WERI-Rb-1 (cell line): Measurements from ENCODE around the gene IFITM2.
"Not testable (repeated sequence)": the region's sequence is repeated elsewhere in the genome, so short reads cannot be mapped to it uniquely, and the experiment has no call there.

Experiments
- DNase-seq: peaks from one replicate; pipeline ENCODE4 v3.0.0-alpha.2; 2020
- H3K27ac ChIP-seq: fragments of 250-450 bp; sonication (Bioruptor Pico); 2 replicates; pipeline ENCODE4 v1.5.1; 2020; ENCODE audit warnings: mild to moderate bottlenecking, moderate library complexity
- H3K27me3 ChIP-seq: fragments of 250-450 bp; sonication (Bioruptor Pico); 2 replicates; pipeline ENCODE4 v1.5.1; 2021; ENCODE audit warnings: mild to moderate bottlenecking, low read depth, moderate library complexity; ENCODE audit not compliant: insufficient read depth, severe bottlenecking
- H3K36me3 ChIP-seq: fragments of 250-450 bp; sonication (Bioruptor Pico); 2 replicates; pipeline ENCODE4 v1.5.1; 2020; ENCODE audit warnings: mild to moderate bottlenecking, moderate library complexity
- H3K4me3 ChIP-seq: 2 replicates; pipeline ENCODE4 v1.5.1; 2011; ENCODE audit warnings: low read depth, mild to moderate bottlenecking, control low read depth, low read length
- H3K9me3 ChIP-seq: fragments of 250-450 bp; sonication (Bioruptor Pico); 2 replicates; pipeline ENCODE4 v1.5.1; 2021; ENCODE audit warnings: mild to moderate bottlenecking, moderate library complexity; ENCODE audit not compliant: severe bottlenecking
- TF ChIP-seq, protein P1 (sequence below): IDR thresholded peaks from 2 replicates; pipeline ENCODE4 v1.5.1; 2011; ENCODE audit warnings: low read depth, mild to moderate bottlenecking, control low read depth, inconsistent platforms, low read length

IFITM2 gene

GRCh38 chr11:315516-315994, 7.9 kb downstream of the IFITM2 start:
- H3K4me3 ChIP-seq = no peak overlapping the region
- H3K27me3 ChIP-seq = no peaks in the 10 kb centered on the region
- H3K36me3 ChIP-seq = no peaks in the 10 kb centered on the region
- no peak overlapping the region for H3K27ac ChIP-seq
- no peak for DNase-seq
- TF ChIP-seq, protein P1, sequence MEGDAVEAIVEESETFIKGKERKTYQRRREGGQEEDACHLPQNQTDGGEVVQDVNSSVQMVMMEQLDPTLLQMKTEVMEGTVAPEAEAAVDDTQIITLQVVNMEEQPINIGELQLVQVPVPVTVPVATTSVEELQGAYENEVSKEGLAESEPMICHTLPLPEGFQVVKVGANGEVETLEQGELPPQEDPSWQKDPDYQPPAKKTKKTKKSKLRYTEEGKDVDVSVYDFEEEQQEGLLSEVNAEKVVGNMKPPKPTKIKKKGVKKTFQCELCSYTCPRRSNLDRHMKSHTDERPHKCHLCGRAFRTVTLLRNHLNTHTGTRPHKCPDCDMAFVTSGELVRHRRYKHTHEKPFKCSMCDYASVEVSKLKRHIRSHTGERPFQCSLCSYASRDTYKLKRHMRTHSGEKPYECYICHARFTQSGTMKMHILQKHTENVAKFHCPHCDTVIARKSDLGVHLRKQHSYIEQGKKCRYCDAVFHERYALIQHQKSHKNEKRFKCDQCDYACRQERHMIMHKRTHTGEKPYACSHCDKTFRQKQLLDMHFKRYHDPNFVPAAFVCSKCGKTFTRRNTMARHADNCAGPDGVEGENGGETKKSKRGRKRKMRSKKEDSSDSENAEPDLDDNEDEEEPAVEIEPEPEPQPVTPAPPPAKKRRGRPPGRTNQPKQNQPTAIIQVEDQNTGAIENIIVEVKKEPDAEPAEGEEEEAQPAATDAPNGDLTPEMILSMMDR = no peak
- H3K9me3 ChIP-seq = no peaks in the 10 kb centered on the region

DNA sequence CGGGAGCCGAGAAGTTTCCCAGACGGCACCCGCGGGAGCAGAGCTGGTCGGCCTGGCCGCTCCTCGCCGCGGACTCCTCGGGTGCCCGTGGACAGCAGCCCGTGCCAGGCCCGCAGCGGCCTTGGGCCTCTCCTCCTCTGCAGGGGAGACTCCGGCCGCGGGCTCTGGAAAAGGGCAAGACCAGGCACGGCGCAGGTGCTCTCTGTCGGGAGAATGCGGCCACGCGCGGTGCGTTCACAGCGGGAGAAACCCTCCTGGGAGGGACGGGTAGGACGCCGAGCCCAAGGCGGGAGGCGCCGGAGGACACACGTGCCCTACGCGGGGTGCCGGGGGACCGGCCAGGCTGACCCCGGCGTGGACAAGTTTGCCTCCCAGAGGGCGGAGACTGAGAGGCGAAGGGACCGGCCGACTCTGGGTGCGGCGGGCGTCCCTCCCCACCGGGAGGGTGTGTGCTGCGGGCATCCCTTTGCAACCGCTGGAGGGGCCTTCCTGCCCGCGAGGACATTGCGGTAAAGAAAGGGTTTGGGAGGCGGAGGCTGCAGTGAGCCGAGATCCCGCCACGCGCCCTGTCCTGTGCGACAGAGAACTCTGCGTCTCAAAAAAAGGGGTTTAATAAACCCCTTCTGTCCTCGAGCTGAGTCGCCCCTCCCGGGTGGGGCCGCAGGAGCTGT, 8.6 kb downstream of the IFITM2 start:
- Histone ChIP-seq H3K4me3 (no peak overlapping the region), H3K9me3 (no peaks in the 10 kb centered on the region), H3K36me3 (no peaks in the 10 kb centered on the region), H3K27me3 (no peaks in the 10 kb centered on the region), H3K27ac (no peak overlapping the region)
- TF ChIP-seq, protein P1 = no peak
- no peak for DNase-seq

DNA sequence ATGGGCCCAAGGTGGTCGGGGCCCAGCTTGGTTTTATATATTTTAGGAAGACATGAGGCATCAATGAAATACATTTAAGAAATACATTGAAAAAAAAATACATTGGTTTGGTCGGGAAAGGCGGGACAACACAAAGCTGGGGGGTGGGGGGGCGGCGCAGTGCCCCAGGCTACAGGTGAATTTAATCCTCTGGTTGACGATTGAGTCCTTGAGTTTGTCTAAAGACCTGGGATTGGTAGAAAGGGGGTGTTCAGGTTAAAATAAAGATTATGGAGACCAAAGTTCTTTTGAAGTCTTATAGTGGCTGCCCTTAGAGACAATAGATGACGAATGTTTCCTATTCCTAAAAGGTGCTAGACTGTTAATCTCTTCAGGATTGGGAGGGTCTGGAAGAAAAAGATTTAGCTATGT, 9.3 kb downstream of the IFITM2 start:
- Histone ChIP-seq H3K36me3 (no peaks in the 10 kb centered on the region), H3K27me3 (no peaks in the 10 kb centered on the region), H3K9me3 (no peaks in the 10 kb centered on the region), H3K4me3 (no peak overlapping the region), H3K27ac (no peak overlapping the region)
- DNase-seq = no peak
- TF ChIP-seq, protein P1 = no peak

DNA sequence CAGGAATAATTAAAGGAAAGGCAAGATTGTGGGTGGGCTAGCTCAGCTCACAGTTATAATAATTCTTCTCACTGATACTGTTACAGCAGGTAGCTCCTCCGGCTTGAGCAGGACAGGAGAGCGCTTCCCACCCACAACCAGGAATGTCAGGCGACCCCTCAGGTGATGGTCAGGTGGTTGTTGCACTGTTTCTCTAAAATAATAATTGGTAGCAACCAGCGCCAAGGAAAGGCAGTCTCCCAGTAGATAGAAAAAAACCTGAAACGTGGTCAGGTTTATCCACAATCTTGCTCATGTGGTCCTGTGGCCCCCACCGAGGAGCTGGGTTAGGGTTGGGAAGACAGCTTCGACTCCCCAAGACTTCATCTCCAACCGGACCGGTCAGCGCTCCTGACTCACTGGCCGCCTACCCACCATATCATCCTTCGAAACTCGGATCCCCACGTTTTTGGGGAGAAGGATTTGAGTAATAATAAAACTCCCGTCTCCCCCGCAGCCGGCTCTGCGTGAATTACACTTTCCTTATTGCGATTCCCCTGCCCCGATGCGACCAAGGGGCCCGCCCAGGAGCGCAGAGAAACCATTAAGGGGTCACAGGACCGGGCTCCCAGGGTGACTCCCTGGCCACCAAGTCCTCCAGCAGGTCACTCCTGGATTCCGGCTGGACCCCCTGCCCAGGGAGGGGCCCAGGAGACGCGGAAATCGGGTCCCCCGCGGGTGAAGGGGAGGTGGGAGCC, 10.2 kb downstream of the IFITM2 start:
- not testable (repeated sequence) for H3K27me3 ChIP-seq, H3K27ac ChIP-seq, DNase-seq, H3K9me3 ChIP-seq, H3K4me3 ChIP-seq, H3K36me3 ChIP-seq

GRCh38 chr11:318405-319120, 10.9 kb downstream of the IFITM2 start:
- H3K36me3 ChIP-seq, DNase-seq, H3K27ac ChIP-seq, H3K27me3 ChIP-seq, H3K9me3 ChIP-seq: not testable (repeated sequence)
- peak overlapping the region; percentile 47 for H3K4me3 ChIP-seq

- not testable (repeated sequence) for H3K27me3 ChIP-seq, H3K36me3 ChIP-seq, H3K27ac ChIP-seq, H3K9me3 ChIP-seq, DNase-seq
- H3K4me3 ChIP-seq = peak overlapping the region; percentile 47
Measured at GRCh38 chr11:319121-319887, 11.7 kb downstream of the IFITM2 start.

DNA sequence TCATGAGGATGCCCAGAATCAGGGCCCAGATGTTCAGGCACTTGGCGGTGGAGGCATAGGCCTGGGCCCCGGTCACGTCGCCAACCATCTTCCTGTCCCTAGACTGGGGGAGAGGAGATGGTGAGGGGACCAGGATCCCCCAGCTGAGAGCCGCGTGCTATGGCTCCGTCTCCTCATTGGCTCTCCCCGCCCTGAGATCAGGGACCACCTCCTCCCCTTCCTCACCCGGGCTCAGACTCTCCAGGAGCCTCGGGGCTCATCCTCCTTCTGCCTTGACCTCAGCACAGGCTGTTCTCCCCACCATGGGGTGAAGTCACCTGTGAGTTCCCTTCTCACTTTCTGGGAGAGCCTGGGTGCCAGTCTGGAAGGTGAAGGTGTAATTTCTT, 12.3 kb downstream of the IFITM2 start:
- H3K9me3 ChIP-seq, H3K36me3 ChIP-seq, H3K4me3 ChIP-seq, H3K27me3 ChIP-seq, DNase-seq, H3K27ac ChIP-seq: not testable (repeated sequence)
